WTC11 (cell line): ENCODE data around the gene DNAJC5G.

Experiments
- KAT7 ChIP-seq: sonication (generic); formaldehyde crosslinking; IDR thresholded peaks from 2 replicates; pipeline ENCODE4 v1.8.1; 2023; ENCODE audit warnings: missing genetic modification reagents, mild to moderate bottlenecking, borderline replicate concordance
- RORB ChIP-seq: fragments of 250-450 bp; sonication (Bioruptor Pico); IDR thresholded peaks from 2 replicates; pipeline ENCODE4 v1.9.0; 2021; ENCODE audit warnings: mild to moderate bottlenecking
- SP1 ChIP-seq: sonication (generic); formaldehyde crosslinking; conservative IDR thresholded peaks from 2 replicates; pipeline ENCODE4 v1.8.1; 2022; ENCODE audit warnings: missing genetic modification reagents
- TF ChIP-seq, protein P1 (sequence below): sonication (generic); formaldehyde crosslinking; conservative IDR thresholded peaks from 2 replicates; pipeline ENCODE4 v1.8.1; 2022; ENCODE audit warnings: mild to moderate bottlenecking, missing genetic modification reagents
- TF ChIP-seq, protein P2 (sequence below): fragments of 250-450 bp; sonication (Bioruptor Pico); IDR thresholded peaks from 2 replicates; pipeline ENCODE4 v1.9.0; 2021; ENCODE audit warnings: mild to moderate bottlenecking, borderline replicate concordance
- TF ChIP-seq, protein P3 (sequence below): sonication (generic); formaldehyde crosslinking; IDR thresholded peaks from 2 replicates; pipeline ENCODE4 v1.8.1; 2022; ENCODE audit warnings: missing genetic modification reagents, borderline replicate concordance
- TF ChIP-seq, protein P4 (sequence below): fragments of 200-600 bp; IDR thresholded peaks from 2 replicates; pipeline ENCODE4 v1.8.0; 2022; ENCODE audit warnings: antibody characterized with exemption
- TF ChIP-seq, protein P5 (sequence below): sonication (generic); formaldehyde crosslinking; IDR thresholded peaks from 2 replicates; pipeline ENCODE4 v1.8.1; 2022; ENCODE audit warnings: low read depth, missing genetic modification reagents, borderline replicate concordance
- TF ChIP-seq, protein P6 (sequence below): fragments of 250-450 bp; sonication (Bioruptor Pico); conservative IDR thresholded peaks from 2 replicates; pipeline ENCODE4 v1.9.0; 2021; ENCODE audit warnings: mild to moderate bottlenecking

DNA sequence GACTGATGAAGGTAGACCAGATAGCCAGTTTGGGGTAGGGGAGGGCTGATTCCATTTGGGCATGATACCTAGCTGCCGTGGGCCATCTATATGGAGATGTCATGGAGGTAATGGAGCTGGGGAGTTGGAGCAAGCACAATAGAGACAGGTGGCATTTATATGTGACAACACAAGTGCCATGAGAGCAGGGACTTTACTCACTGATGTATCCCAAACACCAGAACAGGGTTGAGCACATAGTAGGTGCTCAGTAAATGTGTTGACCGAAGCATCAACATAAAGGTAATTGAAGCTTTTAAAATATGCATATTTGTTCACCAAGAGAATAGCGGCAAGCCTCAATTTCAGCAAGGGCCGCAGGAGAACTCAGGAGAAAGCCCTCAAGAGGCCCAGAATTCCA is 27.3 kb upstream of the DNAJC5G start:
- TF ChIP-seq, protein P1, sequence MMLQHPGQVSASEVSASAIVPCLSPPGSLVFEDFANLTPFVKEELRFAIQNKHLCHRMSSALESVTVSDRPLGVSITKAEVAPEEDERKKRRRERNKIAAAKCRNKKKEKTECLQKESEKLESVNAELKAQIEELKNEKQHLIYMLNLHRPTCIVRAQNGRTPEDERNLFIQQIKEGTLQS = no peak
- TF ChIP-seq, protein P2, sequence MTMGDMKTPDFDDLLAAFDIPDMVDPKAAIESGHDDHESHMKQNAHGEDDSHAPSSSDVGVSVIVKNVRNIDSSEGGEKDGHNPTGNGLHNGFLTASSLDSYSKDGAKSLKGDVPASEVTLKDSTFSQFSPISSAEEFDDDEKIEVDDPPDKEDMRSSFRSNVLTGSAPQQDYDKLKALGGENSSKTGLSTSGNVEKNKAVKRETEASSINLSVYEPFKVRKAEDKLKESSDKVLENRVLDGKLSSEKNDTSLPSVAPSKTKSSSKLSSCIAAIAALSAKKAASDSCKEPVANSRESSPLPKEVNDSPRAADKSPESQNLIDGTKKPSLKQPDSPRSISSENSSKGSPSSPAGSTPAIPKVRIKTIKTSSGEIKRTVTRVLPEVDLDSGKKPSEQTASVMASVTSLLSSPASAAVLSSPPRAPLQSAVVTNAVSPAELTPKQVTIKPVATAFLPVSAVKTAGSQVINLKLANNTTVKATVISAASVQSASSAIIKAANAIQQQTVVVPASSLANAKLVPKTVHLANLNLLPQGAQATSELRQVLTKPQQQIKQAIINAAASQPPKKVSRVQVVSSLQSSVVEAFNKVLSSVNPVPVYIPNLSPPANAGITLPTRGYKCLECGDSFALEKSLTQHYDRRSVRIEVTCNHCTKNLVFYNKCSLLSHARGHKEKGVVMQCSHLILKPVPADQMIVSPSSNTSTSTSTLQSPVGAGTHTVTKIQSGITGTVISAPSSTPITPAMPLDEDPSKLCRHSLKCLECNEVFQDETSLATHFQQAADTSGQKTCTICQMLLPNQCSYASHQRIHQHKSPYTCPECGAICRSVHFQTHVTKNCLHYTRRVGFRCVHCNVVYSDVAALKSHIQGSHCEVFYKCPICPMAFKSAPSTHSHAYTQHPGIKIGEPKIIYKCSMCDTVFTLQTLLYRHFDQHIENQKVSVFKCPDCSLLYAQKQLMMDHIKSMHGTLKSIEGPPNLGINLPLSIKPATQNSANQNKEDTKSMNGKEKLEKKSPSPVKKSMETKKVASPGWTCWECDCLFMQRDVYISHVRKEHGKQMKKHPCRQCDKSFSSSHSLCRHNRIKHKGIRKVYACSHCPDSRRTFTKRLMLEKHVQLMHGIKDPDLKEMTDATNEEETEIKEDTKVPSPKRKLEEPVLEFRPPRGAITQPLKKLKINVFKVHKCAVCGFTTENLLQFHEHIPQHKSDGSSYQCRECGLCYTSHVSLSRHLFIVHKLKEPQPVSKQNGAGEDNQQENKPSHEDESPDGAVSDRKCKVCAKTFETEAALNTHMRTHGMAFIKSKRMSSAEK = no peak
- TF ChIP-seq SP1 (no peak), KAT7 (CRISPR knock-in tag) (no peak), RORB (CRISPR knock-in tag) (no peak)
- TF ChIP-seq, protein P3, sequence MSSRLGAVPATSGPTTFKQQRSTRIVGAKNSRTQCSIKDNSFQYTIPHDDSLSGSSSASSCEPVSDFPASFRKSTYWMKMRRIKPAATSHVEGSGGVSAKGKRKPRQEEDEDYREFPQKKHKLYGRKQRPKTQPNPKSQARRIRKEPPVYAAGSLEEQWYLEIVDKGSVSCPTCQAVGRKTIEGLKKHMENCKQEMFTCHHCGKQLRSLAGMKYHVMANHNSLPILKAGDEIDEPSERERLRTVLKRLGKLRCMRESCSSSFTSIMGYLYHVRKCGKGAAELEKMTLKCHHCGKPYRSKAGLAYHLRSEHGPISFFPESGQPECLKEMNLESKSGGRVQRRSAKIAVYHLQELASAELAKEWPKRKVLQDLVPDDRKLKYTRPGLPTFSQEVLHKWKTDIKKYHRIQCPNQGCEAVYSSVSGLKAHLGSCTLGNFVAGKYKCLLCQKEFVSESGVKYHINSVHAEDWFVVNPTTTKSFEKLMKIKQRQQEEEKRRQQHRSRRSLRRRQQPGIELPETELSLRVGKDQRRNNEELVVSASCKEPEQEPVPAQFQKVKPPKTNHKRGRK = no peak
- TF ChIP-seq, protein P4, sequence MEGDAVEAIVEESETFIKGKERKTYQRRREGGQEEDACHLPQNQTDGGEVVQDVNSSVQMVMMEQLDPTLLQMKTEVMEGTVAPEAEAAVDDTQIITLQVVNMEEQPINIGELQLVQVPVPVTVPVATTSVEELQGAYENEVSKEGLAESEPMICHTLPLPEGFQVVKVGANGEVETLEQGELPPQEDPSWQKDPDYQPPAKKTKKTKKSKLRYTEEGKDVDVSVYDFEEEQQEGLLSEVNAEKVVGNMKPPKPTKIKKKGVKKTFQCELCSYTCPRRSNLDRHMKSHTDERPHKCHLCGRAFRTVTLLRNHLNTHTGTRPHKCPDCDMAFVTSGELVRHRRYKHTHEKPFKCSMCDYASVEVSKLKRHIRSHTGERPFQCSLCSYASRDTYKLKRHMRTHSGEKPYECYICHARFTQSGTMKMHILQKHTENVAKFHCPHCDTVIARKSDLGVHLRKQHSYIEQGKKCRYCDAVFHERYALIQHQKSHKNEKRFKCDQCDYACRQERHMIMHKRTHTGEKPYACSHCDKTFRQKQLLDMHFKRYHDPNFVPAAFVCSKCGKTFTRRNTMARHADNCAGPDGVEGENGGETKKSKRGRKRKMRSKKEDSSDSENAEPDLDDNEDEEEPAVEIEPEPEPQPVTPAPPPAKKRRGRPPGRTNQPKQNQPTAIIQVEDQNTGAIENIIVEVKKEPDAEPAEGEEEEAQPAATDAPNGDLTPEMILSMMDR = no peak
- TF ChIP-seq, protein P5, sequence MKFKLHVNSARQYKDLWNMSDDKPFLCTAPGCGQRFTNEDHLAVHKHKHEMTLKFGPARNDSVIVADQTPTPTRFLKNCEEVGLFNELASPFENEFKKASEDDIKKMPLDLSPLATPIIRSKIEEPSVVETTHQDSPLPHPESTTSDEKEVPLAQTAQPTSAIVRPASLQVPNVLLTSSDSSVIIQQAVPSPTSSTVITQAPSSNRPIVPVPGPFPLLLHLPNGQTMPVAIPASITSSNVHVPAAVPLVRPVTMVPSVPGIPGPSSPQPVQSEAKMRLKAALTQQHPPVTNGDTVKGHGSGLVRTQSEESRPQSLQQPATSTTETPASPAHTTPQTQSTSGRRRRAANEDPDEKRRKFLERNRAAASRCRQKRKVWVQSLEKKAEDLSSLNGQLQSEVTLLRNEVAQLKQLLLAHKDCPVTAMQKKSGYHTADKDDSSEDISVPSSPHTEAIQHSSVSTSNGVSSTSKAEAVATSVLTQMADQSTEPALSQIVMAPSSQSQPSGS = no peak
- TF ChIP-seq, protein P6, sequence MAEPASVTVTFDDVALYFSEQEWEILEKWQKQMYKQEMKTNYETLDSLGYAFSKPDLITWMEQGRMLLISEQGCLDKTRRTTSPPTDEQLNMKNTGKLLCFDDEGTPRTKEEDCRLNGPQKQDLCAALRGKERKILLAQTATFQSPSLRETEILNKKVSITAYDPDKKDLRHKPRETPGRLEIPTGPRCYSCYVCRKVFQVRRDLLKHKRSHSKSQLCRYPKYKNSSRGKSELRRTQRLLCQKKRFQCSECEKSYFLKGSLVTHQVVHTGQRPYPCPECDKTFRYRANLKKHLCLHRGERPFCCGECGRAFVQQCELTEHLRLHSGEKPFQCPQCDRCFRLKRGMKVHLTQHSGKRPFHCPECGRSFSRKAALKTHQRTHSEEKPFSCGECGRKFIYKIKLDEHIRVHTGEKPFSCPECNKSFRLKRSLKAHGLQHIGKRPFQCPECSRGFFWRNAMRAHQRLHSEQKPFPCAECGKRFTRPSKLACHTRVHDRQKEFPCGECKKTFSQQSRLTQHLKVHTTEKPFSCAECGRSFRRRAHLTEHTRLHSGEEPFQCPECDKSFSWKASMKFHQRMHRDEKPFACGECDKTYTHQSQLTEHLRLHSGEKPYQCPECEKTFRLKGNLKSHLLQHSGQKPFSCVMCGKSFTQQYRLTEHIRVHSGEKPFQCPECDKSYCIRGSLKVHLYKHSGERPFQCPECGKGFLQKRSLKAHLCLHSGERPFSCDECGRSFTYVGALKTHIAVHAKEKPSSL = no peak
